Naive thymus-derived CD4-positive, alpha-beta T cell (primary cell): Measurements from ENCODE around the gene DDX49. TPM values are rescaled to one million over a fixed set of nuclear protein-coding genes. Genes with fewer than 3 reads are reported as not detected.
"Not testable (repeated sequence)": the region's sequence is repeated elsewhere in the genome, so short reads cannot be mapped to it uniquely, and the experiment has no call there.

Source experiments
- ATAC-seq: fragments of 150-1000 bp; cut with Tn5 transposase; 2 replicates; pipeline ENCODE4 v1.10.0; 2021; ENCODE audit warnings: mild to moderate bottlenecking, moderate library complexity
- CTCF ChIA-PET: fragments of 350-600 bp; sonication (Branson Sonifier 250); formaldehyde crosslinking; loops from one replicate; lab custom pipeline; 2021; ENCODE audit warnings: antibody characterized with exemption; lab: Charles Lee
- POLR2A ChIA-PET: fragments of 350-600 bp; sonication (Branson Sonifier 250); formaldehyde crosslinking; loops from one replicate; lab custom pipeline; 2021; ENCODE audit warnings: antibody characterized with exemption, inconsistent platforms; lab: Charles Lee
- DNase-seq, 9 donors: peaks; one replicate each; pipeline versions ENCODE4 v3.0.0 to v3.0.0-alpha.2; 2020 to 2022; ENCODE audit warnings: mixed read lengths in 1 of 9
- H3K27ac ChIP-seq: one replicate; pipeline ENCODE4 v1.7.0; 2013; ENCODE audit warnings: mild to moderate bottlenecking, low read depth, low read length, moderate library complexity
- H3K27me3 ChIP-seq, 2 donors: one replicate each; pipeline ENCODE4 v1.7.0; 2013; ENCODE audit warnings: low read length in 2 of 2, mild to moderate bottlenecking in 2 of 2, moderate library complexity in 2 of 2; ENCODE audit not compliant: control insufficient read depth in 2 of 2, insufficient read depth in 2 of 2
- H3K36me3 ChIP-seq, 3 experiments: 1 replicate in 2 of 3; 2 replicates in 1 of 3; pipeline ENCODE4 v1.7.0; 2013; ENCODE audit warnings: low read length in 3 of 3, mild to moderate bottlenecking in 3 of 3, moderate library complexity in 1 of 3; ENCODE audit not compliant: insufficient read depth in 3 of 3, control insufficient read depth in 2 of 3
- H3K4me1 ChIP-seq, 2 donors: one replicate each; pipeline ENCODE4 v1.7.0; 2013; ENCODE audit warnings: low read length in 2 of 2, mild to moderate bottlenecking in 2 of 2, moderate library complexity in 1 of 2; ENCODE audit not compliant: control insufficient read depth in 2 of 2, insufficient read depth in 2 of 2
- H3K4me3 ChIP-seq: 2 replicates; pipeline ENCODE4 v1.7.0; 2013; ENCODE audit warnings: mild to moderate bottlenecking, low read length
- H3K9me3 ChIP-seq, 3 experiments: 1 replicate in 2 of 3; 2 replicates in 1 of 3; pipeline ENCODE4 v1.7.0; 2013; ENCODE audit warnings: low read length in 3 of 3; ENCODE audit not compliant: control insufficient read depth in 2 of 3
- H3K27ac Mint-ChIP-seq, 9 donors: one replicate each; pipeline ENCODE4 v1.8.0; 2020 to 2022; ENCODE audit warnings: mixed read lengths in 9 of 9, mild to moderate bottlenecking in 8 of 9, moderate library complexity in 5 of 9, inconsistent platforms in 2 of 9
- H3K27me3 Mint-ChIP-seq, 5 donors: one replicate each; pipeline ENCODE4 v1.8.0; 2021 to 2022; ENCODE audit warnings: mixed read lengths in 5 of 5, mild to moderate bottlenecking in 1 of 5
- H3K36me3 Mint-ChIP-seq, 5 donors: one replicate each; pipeline ENCODE4 v1.8.0; 2020 to 2022; ENCODE audit warnings: mixed read lengths in 5 of 5, mild to moderate bottlenecking in 3 of 5, inconsistent platforms in 1 of 5
- H3K4me1 Mint-ChIP-seq, 7 donors: one replicate each; pipeline ENCODE4 v1.8.0; 2020 to 2022; ENCODE audit warnings: mixed read lengths in 7 of 7, mild to moderate bottlenecking in 3 of 7, inconsistent platforms in 1 of 7
- H3K4me3 Mint-ChIP-seq, 10 donors: one replicate each; pipeline ENCODE4 v1.8.0; 2020 to 2022; ENCODE audit warnings: mild to moderate bottlenecking in 10 of 10, mixed read lengths in 10 of 10, moderate library complexity in 6 of 10, inconsistent platforms in 2 of 10
- H3K9me3 Mint-ChIP-seq, 11 donors: one replicate each; pipeline ENCODE4 v1.8.0; 2020 to 2022; ENCODE audit warnings: mixed read lengths in 11 of 11, mild to moderate bottlenecking in 4 of 11, inconsistent platforms in 1 of 11, moderate library complexity in 1 of 11
- intact Hi-C, 2 donors: fragments of 100-400 bp; cut with micrococcal nuclease; formaldehyde crosslinking; loops; one replicate each; pipeline ENCODE4 v1.15.1; 2023
- polyA plus RNA-seq, 2 donors: library from polyadenylated mRNA; unstranded; fragments of 300-500 nt; fragmentation: Illumina TruSeq; gene quantifications; one replicate each; pipeline ENCODE4 v1.2.3, GENCODE V29; 2021
- total RNA-seq, 6 experiments: library from RNA in 5 of 6; stranded (reverse) in 5 of 6; gene quantifications; 1 replicate in 5 of 6; 2 replicates in 1 of 6; pipeline ENCODE4 v1.2.3 and lab custom pipeline; 2021 to 2026

The DDX49 gene
- total and polyA plus RNA-seq, 7 experiments from 2014 or later = 19.9 to 63.2 (median 50.2) TPM

DNA sequence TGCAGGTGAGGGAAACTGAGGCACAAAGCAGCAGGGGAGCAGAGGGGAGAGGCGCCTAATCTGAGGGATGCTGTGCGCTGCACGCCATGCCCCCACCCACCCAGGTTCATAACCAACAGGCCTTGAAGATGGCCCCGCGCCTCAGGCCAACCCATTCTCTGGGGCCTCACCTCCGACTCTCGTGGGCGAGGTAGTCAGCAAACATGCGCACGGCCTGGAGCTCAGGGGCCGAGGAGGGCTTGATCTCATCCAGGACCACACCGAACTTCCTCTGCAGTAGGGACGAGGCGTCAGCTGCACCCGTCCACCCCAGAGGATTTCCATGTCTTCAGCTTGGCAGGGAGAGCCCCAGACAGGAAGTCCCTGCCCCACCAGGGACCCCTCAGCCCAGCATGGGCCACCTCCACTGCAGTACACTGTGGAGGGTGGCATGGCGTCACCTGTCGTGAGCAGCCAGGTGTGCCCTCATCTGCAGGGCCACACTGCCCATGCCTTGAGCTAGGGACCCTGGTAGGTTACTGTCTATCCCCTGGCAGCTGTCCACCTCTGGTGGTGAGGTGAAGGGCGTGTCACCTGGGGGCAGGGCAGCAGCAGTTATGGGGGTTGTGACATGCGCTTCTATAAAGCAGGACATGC, 8.6 kb upstream of the DDX49 start:
- intact Hi-C loops = no loop called here
- DNase-seq = no peak
- no peak overlapping the region for H3K4me3 Mint-ChIP-seq
- peaks cover 7 to 27% (median 9%) of the 10 kb centered on the region in 5 donors for H3K36me3 Mint-ChIP-seq
- H3K27me3 Mint-ChIP-seq = no peaks in the 10 kb centered on the region
- no peaks in the 10 kb centered on the region for H3K9me3 ChIP-seq
- H3K4me1 ChIP-seq = peaks cover 0 to 4% of the 10 kb centered on the region in 2 donors
- ChIA-PET CTCF (no interaction called here), POLR2A (interaction anchor here (0.6 kb wide), 1 partner anchor 20 kb away, joined by 4 read pairs; no protein-coding TSS in a partner anchor)
- H3K27me3 ChIP-seq = no peaks in the 10 kb centered on the region
- no peak for ATAC-seq
- peaks cover 0 to 82% (median 4%) of the 10 kb centered on the region in 3 experiments for H3K36me3 ChIP-seq
- no peak overlapping the region for H3K27ac Mint-ChIP-seq
- peaks cover 5 to 30% (median 13%) of the 10 kb centered on the region in 7 donors for H3K4me1 Mint-ChIP-seq
- H3K4me3 ChIP-seq = no peak overlapping the region
- H3K9me3 Mint-ChIP-seq = no peaks in the 10 kb centered on the region
- no peak overlapping the region for H3K27ac ChIP-seq

DNA sequence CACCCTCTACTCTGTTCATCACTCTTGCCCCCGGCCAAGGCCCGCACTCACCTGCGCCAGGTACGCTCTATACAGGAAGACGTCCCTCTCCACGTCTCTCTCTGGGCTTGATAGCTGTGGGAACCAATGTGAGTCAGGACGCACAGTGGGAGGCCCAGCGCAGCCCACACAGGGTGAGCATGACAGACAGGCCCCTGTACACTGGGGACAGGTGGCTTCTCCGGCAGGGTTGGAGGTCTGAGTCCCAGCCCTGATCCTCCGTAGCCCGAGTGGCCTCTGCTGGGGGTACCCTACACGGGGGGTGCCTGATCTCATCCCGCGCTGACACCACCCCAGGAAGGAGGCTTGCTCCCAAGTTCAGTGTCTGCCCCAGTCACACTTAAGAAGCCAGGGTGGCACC, 6.6 kb upstream of the DDX49 start:
- ATAC-seq (no peak), DNase-seq (no peak)
- Histone ChIP-seq H3K27me3 (no peaks in the 10 kb centered on the region), H3K9me3 (no peaks in the 10 kb centered on the region), H3K36me3 (peaks cover 0 to 61% (median 4%) of the 10 kb centered on the region in 3 experiments), H3K4me1 (peaks cover 3 to 4% of the 10 kb centered on the region in 2 donors), H3K4me3 (no peak overlapping the region), H3K27ac (no peak overlapping the region)
- Mint-ChIP-seq H3K4me3 (no peak overlapping the region), H3K9me3 (no peaks in the 10 kb centered on the region), H3K4me1 (peaks cover 14 to 45% (median 24%) of the 10 kb centered on the region in 7 donors), H3K36me3 (peaks cover 5 to 23% (median 7%) of the 10 kb centered on the region in 5 donors), H3K27me3 (no peaks in the 10 kb centered on the region), H3K27ac (no peak overlapping the region)
- intact Hi-C loops = no loop called here
- CTCF ChIA-PET = interaction anchor here (0.6 kb wide), 1 partner anchor 325 kb away, joined by 3 read pairs; the partner anchor contains the start of gene REX1BD
- POLR2A ChIA-PET = no interaction called here

DNA sequence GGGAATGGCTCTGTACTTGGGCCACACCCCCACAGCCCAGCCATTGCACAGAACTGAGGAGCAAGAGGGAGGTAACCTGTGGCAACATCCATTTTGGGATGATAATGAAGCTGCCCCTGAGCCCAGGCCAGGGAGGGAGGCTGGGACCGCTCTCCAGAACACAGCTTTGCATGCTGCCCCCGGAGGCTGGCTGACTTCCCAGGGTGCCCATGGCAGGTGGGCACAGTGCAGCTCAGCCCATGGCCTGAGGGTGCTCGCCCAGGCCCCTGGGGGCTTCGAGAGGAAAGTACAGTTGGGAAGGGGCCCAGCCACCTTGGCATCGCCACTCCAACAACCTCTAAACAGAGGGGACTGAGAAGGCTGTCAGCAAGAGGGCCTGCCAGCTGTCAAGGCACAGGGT, 6.0 kb upstream of the DDX49 start:
- H3K9me3 Mint-ChIP-seq = no peaks in the 10 kb centered on the region
- H3K36me3 ChIP-seq = peaks cover 0 to 58% (median 4%) of the 10 kb centered on the region in 3 experiments
- peaks cover 5 to 23% (median 7%) of the 10 kb centered on the region in 5 donors for H3K36me3 Mint-ChIP-seq
- H3K27ac ChIP-seq = no peak overlapping the region
- intact Hi-C loops = no loop called here
- POLR2A ChIA-PET = no interaction called here
- no peak overlapping the region for H3K27ac Mint-ChIP-seq
- no peaks in the 10 kb centered on the region for H3K9me3 ChIP-seq
- ATAC-seq (no peak), DNase-seq (no peak)
- H3K4me1 ChIP-seq = peaks cover 8 to 9% of the 10 kb centered on the region in 2 donors
- CTCF ChIA-PET = no interaction called here
- no peaks in the 10 kb centered on the region for H3K27me3 Mint-ChIP-seq
- no peak overlapping the region for H3K4me3 ChIP-seq
- H3K4me3 Mint-ChIP-seq = no peak overlapping the region
- no peaks in the 10 kb centered on the region for H3K27me3 ChIP-seq
- peaks cover 17 to 50% (median 29%) of the 10 kb centered on the region in 7 donors for H3K4me1 Mint-ChIP-seq

DNA sequence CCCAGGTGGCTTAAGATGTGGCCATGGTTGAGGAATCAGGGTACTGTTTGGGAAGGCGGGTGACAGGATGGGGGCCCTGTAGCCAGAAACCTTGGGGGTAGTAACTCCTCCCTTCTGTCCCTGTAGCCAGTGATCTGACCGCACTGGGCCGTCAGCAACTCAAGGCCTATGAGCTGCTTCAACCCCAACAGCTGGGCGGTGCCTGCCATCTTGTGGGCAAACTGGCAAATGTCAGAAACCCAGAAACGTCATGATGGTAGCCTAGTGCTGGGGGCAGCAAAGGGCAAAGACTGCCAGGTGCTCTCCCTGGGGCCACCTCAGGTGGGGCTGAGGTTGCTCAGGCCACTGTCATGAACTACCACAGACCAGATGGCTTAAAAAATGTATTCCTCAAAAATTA, 3.9 kb upstream of the DDX49 start:
- H3K27me3 ChIP-seq = no peaks in the 10 kb centered on the region

DNA sequence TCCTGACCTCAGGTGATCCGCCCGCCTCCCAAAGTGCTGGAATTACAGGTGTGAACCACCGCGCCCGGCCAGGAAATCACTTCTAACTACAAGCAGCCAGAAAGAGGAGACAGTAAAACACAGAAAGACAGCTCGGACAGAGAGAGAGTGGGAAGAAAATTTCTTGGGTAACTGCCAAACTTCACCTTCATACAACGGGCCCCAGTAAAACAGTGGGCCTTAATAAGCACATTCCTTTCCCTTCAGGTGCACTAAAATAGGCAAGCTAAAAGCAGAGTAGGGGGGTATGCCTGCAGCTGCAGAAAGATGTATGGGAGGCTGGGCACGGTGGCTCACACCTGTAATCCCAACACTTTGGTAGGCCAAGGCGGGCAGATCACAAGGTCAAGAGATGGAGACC, 1.9 kb upstream of the DDX49 start:
- H3K36me3 Mint-ChIP-seq = peaks cover 5 to 23% (median 7%) of the 10 kb centered on the region in 5 donors
- H3K27me3 Mint-ChIP-seq, DNase-seq, POLR2A ChIA-PET, H3K9me3 Mint-ChIP-seq, H3K4me3 ChIP-seq, ATAC-seq, H3K27me3 ChIP-seq, CTCF ChIA-PET, H3K27ac ChIP-seq, H3K9me3 ChIP-seq: not testable (repeated sequence)
- H3K27ac Mint-ChIP-seq = peak overlapping the region in 4 of 9 donors; percentile 22 to 78 (median 44)
- peaks cover 25 to 78% (median 44%) of the 10 kb centered on the region in 7 donors for H3K4me1 Mint-ChIP-seq
- Histone ChIP-seq H3K36me3 (peaks cover 0 to 52% (median 0%) of the 10 kb centered on the region in 3 experiments), H3K4me1 (peaks cover 18 to 21% of the 10 kb centered on the region in 2 donors)
- intact Hi-C loops = loop anchor here in 1 of 2 donors (5.0 kb wide), 1 partner anchor 235 kb away; the partner anchor contains the start of gene CRTC1
- peak overlapping the region; percentile 64 to 100 (median 84) for H3K4me3 Mint-ChIP-seq

More for the DNA sequence above, 3.9 kb upstream of the DDX49 start:
- H3K4me3 ChIP-seq = no peak overlapping the region
- Mint-ChIP-seq H3K9me3 (no peaks in the 10 kb centered on the region), H3K4me3 (peak overlapping the region in 8 of 10 donors; percentile 6 to 55 (median 38)), H3K36me3 (peaks cover 5 to 20% (median 7%) of the 10 kb centered on the region in 5 donors), H3K27ac (peak overlapping the region in 5 of 9 donors; percentile 12 to 77 (median 48)), H3K4me1 (peaks cover 25 to 70% (median 39%) of the 10 kb centered on the region in 7 donors), H3K27me3 (peaks cover 0 to 2% (median 0%) of the 10 kb centered on the region in 5 donors)
- intact Hi-C loops = loop anchor here in 1 of 2 donors (1.0 to 5.0 kb wide), 2 partner anchors 233 to 464 kb away; partner anchors contain the start of gene CRTC1
- CTCF ChIA-PET = interaction anchor here (0.6 kb wide), 1 partner anchor 527 kb away, joined by 3 read pairs; no protein-coding TSS in a partner anchor
- no peak overlapping the region for H3K27ac ChIP-seq
- peaks cover 0 to 46% (median 4%) of the 10 kb centered on the region in 3 experiments for H3K36me3 ChIP-seq
- no peak for ATAC-seq
- POLR2A ChIA-PET = no interaction called here
- peak in 1 of 9 donors; percentile 33 for DNase-seq
- H3K9me3 ChIP-seq = no peaks in the 10 kb centered on the region
- peaks cover 18 to 19% of the 10 kb centered on the region in 2 donors for H3K4me1 ChIP-seq

DNA sequence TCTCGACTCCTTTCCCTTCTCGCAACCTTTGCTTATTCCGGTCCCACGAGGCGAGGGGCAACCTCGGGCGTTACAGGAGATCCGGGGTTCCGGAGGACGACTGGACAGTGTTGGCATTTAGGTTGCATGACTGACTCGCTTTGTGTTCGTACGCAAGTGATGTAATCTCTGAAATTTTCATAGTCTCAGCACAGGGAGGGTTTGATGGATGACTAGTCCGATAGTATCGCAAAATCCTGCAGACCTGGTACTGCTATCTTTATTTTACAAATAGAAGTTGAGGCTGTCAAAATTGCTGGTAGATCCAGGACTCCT, 342 bp downstream of the DDX49 start:
- Mint-ChIP-seq H3K36me3 (peaks cover 0 to 26% (median 9%) of the 10 kb centered on the region in 5 donors), H3K27ac (peak overlapping the region; percentile 76 to 98 (median 96)), H3K4me1 (peaks cover 24 to 58% (median 36%) of the 10 kb centered on the region in 7 donors), H3K9me3 (no peaks in the 10 kb centered on the region), H3K4me3 (peak overlapping the region; percentile 71 to 100 (median 92)), H3K27me3 (peaks cover 0 to 2% (median 0%) of the 10 kb centered on the region in 5 donors)
- ChIA-PET POLR2A (interaction anchor here (0.6 to 2.5 kb wide), 17 partner anchors 9 to 597 kb away, joined by 3 to 15 read pairs (median 4); partner anchors contain the start of genes ELL, KXD1, LSM4 and NR2C2AP), CTCF (interaction anchor here (0.6 kb wide), 2 partner anchors 101 to 569 kb away, joined by 3 to 4 read pairs; no protein-coding TSS in a partner anchor)
- peaks cover 6 to 58% (median 7%) of the 10 kb centered on the region in 3 experiments for H3K36me3 ChIP-seq
- H3K4me3 ChIP-seq = peak overlapping the region; percentile 85
- no peaks in the 10 kb centered on the region for H3K27me3 ChIP-seq
- intact Hi-C loops = loop anchor here (1.0 to 5.0 kb wide), 19 partner anchors 12 to 400 kb away; partner anchors contain the start of genes BORCS8 (in 2 of the 2), ELL (in 2 of the 2), HOMER3 (in 2 of the 2) and KXD1 (in 2 of the 2)
- ATAC-seq = no peak
- H3K4me1 ChIP-seq = peaks cover 18 to 21% of the 10 kb centered on the region in 2 donors
- DNase-seq = no peak
- no peaks in the 10 kb centered on the region for H3K9me3 ChIP-seq
- peak overlapping the region; percentile 81 for H3K27ac ChIP-seq
